ENCODE results near the gene RAB3B. TPM values are rescaled to one million over a fixed set of nuclear protein-coding genes. Genes with fewer than 3 reads are reported as not detected.

RAB3B gene
- polyA plus RNA-seq, 3 donors, result under 0.01 TPM; not detected in 2

DNA sequence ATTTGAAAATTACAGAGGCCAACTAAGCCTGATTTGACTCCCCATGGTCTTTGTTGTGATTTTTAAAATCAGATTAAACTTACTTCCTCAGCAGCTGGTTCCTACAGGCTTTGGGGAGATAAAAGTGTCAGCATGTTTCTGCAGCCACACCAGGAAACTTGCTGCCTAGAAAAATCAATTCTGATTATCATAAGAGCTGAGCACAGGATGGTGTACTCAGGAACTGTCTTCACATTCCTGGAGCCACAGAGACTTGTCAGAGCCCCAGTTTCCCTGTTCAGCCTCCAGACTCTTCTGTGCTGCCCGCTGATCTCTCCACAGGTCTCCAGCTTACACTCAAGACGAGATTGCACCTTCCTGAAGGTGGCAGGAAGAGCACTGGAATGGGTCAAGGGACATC lies 23.9 kb downstream of the RAB3B start:
- H2AFZ ChIP-seq (ENCODE audit: insufficient read depth, low read depth, low read length, poor library complexity, severe bottlenecking), result no peak overlapping the region

DNA sequence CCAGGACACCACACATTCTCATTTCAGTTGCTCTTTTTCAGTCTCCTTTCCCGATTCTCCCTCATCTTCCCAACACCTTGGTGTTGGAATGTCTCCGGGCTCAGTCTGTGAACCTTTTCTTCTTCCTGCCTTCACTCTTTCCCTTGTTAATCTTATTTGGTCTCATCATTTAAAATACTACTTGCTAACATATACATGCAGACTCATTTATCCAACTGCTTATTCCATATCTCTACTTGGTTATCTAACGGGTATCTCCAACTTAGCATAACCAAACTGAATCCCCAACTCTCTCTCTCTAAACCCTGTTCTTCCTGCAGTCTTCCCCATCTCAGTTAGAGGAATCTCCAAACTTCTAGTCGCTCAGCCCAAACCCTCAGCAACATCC lies 26.2 kb downstream of the RAB3B start:
- H3K4me1 Mint-ChIP-seq, result no peaks in the 10 kb centered on the region
- TF ChIP-seq, protein P1, sequence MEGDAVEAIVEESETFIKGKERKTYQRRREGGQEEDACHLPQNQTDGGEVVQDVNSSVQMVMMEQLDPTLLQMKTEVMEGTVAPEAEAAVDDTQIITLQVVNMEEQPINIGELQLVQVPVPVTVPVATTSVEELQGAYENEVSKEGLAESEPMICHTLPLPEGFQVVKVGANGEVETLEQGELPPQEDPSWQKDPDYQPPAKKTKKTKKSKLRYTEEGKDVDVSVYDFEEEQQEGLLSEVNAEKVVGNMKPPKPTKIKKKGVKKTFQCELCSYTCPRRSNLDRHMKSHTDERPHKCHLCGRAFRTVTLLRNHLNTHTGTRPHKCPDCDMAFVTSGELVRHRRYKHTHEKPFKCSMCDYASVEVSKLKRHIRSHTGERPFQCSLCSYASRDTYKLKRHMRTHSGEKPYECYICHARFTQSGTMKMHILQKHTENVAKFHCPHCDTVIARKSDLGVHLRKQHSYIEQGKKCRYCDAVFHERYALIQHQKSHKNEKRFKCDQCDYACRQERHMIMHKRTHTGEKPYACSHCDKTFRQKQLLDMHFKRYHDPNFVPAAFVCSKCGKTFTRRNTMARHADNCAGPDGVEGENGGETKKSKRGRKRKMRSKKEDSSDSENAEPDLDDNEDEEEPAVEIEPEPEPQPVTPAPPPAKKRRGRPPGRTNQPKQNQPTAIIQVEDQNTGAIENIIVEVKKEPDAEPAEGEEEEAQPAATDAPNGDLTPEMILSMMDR (IDR thresholded peaks at IDR 0.05), result no peak
- H3K4me2 ChIP-seq (replicated peaks; ENCODE audit: extremely low read depth, low read length, poor library complexity, severe bottlenecking), result no peak overlapping the region
- H2AFZ ChIP-seq (ENCODE audit: insufficient read depth, low read depth, low read length, poor library complexity, severe bottlenecking), result no peak overlapping the region
- H3K4me3 ChIP-seq (replicated peaks in 1 of 3; ENCODE audit: low read depth in 2 of 3, low read length in 3 of 3), result no peak overlapping the region
- no peak overlapping the region for H3K9ac ChIP-seq (ENCODE audit: insufficient read depth, low read length, poor library complexity, severe bottlenecking)
- H3K79me2 ChIP-seq (ENCODE audit: insufficient read depth, low read length), result no peaks in the 10 kb centered on the region
- peaks cover 4 to 19% (median 5%) of the 10 kb centered on the region in 3 donors for H3K27me3 Mint-ChIP-seq (ENCODE audit: low read depth in 3 of 3)
- DNase-seq, result no peak
- WGBS (ENCODE audit: insufficient coverage), result 86% methylated on average over 4 of the region's 4 CpGs
- intact Hi-C loops (cut with micrococcal nuclease), result no loop called here
- peaks cover 0 to 1% (median 0%) of the 10 kb centered on the region in 7 donors for H3K9me3 Mint-ChIP-seq
- H3K27ac ChIP-seq (ENCODE audit: low read depth in 1 of 2, low read length in 2 of 2), result no peak overlapping the region
- H3K4me1 ChIP-seq (ENCODE audit: control insufficient read depth in 1 of 2, insufficient read depth in 2 of 2, low read length in 2 of 2), result no peaks in the 10 kb centered on the region
- H3K27ac Mint-ChIP-seq, result no peak overlapping the region
- H3K36me3 Mint-ChIP-seq, result no peaks in the 10 kb centered on the region
- H3K9me3 ChIP-seq (replicated peaks in 1 of 2; ENCODE audit: control insufficient read depth in 1 of 2, insufficient read depth in 1 of 2, low read length in 2 of 2), result no peaks in the 10 kb centered on the region
- no peaks in the 10 kb centered on the region for H3K36me3 ChIP-seq (replicated peaks in 1 of 2; ENCODE audit: control insufficient read depth in 1 of 2, insufficient read depth in 2 of 2, low read length in 2 of 2)
- H3K27me3 ChIP-seq (ENCODE audit: control insufficient read depth in 2 of 2, insufficient read depth in 2 of 2, low read length in 2 of 2), result no peaks in the 10 kb centered on the region
- H3K4me3 Mint-ChIP-seq, result no peak overlapping the region
- no peaks in the 10 kb centered on the region for H4K20me1 ChIP-seq (ENCODE audit: insufficient read depth, low read length)

More for the DNA sequence above, 23.9 kb downstream of the RAB3B start:
- Mint-ChIP-seq H3K4me3 (no peak overlapping the region), H3K9me3 (peaks cover 0 to 1% (median 0%) of the 10 kb centered on the region in 7 donors), H3K36me3 (no peaks in the 10 kb centered on the region), H3K4me1 (no peaks in the 10 kb centered on the region), H3K27ac (no peak overlapping the region), H3K27me3 (ENCODE audit: low read depth in 3 of 3) (peaks cover 2 to 11% (median 2%) of the 10 kb centered on the region in 3 donors)
- Histone ChIP-seq H3K27ac (ENCODE audit: low read depth in 1 of 2, low read length in 2 of 2) (no peak overlapping the region), H3K4me1 (ENCODE audit: control insufficient read depth in 1 of 2, insufficient read depth in 2 of 2, low read length in 2 of 2) (no peaks in the 10 kb centered on the region), H3K4me3 (replicated peaks in 1 of 3; ENCODE audit: low read depth in 2 of 3, low read length in 3 of 3) (no peak overlapping the region), H3K36me3 (replicated peaks in 1 of 2; ENCODE audit: control insufficient read depth in 1 of 2, insufficient read depth in 2 of 2, low read length in 2 of 2) (no peaks in the 10 kb centered on the region), H3K79me2 (ENCODE audit: insufficient read depth, low read length) (no peaks in the 10 kb centered on the region), H3K27me3 (ENCODE audit: control insufficient read depth in 2 of 2, insufficient read depth in 2 of 2, low read length in 2 of 2) (no peaks in the 10 kb centered on the region), H3K9ac (ENCODE audit: insufficient read depth, low read length, poor library complexity, severe bottlenecking) (no peak overlapping the region), H3K9me3 (replicated peaks in 1 of 2; ENCODE audit: control insufficient read depth in 1 of 2, insufficient read depth in 1 of 2, low read length in 2 of 2) (no peaks in the 10 kb centered on the region), H4K20me1 (ENCODE audit: insufficient read depth, low read length) (no peaks in the 10 kb centered on the region), H3K4me2 (replicated peaks; ENCODE audit: extremely low read depth, low read length, poor library complexity, severe bottlenecking) (no peak overlapping the region)
- WGBS (ENCODE audit: insufficient coverage), result 83% methylated on average over 2 of the region's 2 CpGs
- TF ChIP-seq, protein P1 (IDR thresholded peaks at IDR 0.05), result no peak
- intact Hi-C loops (cut with micrococcal nuclease), result no loop called here
- no peak for DNase-seq

Data from CD14-positive monocyte (primary cell).